Activated T-cell treated with anti-CD3 and anti-CD28 coated beads, Interleukin-2, amount 50 U/mL, for 1 hour (primary cell): ENCODE results near the gene SAFB.
"Not testable (repeated sequence)": the region's sequence is repeated elsewhere in the genome, so short reads cannot be mapped to it uniquely, and the experiment has no call there.

Experiments
- DNase-seq: peaks from one replicate; pipeline ENCODE4 v3.0.0-alpha.2; 2020

The SAFB gene

DNA sequence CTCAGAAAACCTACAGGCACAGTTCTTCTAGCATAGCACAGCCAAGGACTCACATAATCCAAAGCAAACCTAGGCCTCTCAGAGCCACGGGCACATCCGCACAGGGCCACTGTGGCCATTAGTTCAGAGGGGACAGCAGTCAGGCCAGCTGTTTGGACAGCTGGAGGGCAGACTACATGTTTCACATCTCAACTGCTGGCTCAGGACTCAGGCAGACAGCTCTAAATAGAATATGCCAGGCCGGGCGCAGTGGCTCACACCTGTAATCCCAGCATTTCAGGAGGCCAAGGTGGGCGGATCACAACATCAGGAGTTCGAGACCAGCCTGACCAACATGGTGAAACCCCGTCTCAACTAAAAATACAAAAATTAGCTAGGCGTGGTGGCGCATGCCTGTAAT, 27.1 kb upstream of the SAFB start:
- DNase-seq = no peak

DNA sequence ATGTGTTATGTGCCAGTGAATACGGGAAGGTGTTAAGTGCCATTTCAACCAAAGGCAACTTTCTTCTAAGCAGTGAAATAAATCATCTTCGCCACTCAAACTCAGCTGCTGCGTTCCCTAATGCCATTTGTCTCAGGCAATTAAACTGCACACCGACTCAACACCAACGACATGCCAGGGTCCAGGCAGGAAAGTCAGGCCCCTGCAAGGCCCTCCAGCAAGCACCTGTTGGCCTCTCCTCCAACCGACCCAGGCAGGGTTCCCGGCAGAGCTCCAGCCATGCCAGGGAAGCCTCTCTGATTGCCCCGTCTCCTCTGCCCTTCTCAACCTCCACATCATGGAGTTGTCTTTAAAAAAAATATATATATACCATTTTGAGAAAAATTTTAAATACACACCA, 22.1 kb upstream of the SAFB start:
- DNase-seq = no peak

DNA sequence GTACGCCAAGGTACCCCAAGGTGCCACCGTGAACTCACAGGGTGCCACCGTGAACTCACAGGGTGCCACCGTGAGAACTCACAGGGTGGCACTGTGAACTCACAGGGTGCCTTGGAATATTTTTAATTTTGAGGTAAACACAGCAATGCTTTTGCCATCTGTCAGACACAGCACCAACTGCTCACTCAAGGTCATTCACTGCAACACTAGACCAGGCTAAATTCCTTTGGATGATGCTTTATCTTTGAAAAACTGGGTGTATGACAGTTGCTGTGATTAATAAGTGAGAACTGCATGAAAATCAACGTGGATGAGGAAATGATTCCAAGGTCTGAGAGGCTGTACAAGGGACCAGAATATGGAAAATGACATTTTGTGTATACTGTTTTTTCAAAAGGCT, 19.3 kb upstream of the SAFB start:
- DNase-seq = no peak

DNA sequence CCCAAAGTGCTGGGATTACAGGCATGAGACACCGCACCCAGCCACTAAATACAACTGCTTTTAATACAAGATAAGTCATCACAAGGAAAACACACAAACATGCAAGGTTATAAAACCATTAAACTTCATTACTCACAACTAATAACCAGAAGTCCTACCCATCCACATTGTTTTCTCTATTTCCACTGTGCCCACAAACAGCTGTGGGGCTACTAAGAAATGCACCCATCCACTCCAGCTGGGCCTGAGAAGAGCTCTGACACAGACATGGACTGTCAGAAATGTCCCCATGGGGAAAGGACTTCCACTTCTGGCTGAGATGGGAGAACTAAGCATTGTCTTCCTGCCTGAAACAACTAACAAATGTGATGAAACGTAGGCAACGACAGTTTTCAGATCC, 17.5 kb upstream of the SAFB start:
- DNase-seq = no peak

DNA sequence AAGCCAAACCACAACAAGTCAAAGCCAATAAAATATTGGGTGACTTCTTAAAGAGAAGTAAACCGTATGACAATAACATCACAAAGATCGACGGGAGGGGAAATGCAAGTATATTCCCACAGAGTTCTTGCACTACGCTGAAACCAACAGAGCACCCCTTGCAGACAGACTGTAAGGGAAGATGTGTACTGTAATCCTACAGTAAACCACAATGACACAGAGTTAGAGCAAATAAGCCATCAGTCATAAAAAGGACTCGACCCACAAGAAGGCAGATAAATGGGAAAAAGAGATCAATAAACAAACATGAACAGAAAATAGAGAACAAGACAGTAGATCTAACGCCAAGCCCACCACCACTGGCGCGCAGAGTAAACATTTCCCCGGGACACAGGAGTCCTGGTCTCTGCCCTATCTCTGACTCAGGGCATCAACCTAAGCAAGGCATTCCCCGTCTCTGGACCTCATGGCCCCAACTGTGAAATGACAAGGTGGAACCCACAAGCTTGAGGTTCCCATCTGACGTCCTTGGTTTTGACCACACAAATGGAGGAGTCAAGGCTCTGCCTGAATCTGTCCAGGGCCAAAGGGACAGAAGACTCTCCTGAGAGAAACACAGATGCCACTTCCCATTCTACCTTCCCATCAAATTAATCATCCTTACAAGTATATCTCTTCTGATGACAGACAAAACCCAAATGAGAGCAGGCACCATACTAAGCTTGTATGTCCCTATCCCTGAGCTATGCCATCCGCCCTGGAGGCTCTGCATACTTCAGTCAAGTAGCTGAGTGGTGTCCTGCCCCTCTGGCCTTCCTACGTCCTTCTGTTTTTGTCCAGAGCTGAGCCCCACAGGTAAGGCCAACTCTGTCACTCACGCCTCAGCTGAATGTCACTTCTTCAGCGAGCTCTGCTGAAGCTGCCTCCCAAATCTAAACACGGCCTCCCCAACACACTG, 15.3 kb upstream of the SAFB start:
- DNase-seq = no peak

DNA sequence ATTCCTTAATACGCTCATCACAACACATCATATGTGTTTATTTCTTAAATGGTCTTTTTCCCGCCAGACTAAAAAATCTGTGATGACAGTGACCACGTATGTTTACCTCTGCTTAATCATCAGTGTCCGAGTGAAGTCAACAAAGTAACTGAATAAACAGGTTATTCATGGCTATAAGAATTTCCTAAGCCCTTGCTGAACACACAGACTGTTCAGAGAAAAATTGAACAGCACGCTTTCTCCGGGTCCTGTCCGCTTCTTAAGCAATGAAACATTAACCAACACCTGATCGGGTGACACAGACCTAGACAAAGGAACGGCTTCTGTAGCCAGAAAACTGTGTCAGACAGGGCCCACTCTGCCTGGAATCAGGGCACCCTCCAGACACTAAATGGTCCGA, 14.6 kb upstream of the SAFB start:
- no peak for DNase-seq

DNA sequence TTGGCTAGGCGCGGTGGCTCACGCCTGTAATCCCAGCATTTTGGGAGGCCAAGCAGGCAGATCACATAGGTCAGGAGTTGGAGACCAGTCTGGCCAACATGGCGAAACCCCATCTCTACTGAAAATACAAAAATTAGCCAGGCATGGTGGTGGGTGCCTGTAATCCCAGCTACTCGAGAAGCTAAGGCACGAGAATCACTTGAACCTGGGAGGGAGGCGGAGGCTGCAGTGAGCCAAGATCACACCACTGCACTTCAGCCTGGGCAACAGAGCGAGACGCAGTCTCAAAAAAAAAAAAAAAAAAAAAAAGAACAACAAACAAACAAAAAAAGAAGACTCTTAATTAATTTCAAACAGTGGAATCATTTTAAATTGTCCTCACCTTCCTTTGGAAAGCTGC, 14.1 kb upstream of the SAFB start:
- DNase-seq = not testable (repeated sequence)

DNA sequence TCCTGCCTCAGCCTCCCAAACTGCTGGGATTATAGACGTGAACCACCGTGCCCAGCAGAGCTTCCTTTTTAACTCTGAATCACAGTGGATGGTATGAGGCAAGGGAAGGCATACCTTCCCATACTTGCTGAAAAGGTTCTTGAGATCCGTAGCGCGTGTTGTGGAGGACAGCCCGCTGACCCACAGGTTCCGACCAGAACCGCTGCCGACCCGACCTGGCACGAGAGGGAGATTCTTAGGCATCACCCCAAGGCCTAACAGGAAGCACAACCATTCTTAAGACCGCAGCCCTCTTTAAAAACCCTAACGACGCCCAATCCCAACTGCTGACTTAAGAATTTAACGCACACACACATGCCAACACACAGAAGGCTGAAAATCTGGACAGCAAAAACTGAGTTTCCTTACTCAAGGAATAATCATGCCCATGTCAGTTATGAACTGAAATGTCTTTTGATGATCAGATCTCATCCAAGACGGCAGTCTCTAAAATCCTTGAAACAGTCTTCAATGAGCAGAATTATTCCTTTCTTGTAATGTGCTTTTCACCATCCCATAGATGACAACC, 12.9 kb upstream of the SAFB start:
- DNase-seq = no peak

DNA sequence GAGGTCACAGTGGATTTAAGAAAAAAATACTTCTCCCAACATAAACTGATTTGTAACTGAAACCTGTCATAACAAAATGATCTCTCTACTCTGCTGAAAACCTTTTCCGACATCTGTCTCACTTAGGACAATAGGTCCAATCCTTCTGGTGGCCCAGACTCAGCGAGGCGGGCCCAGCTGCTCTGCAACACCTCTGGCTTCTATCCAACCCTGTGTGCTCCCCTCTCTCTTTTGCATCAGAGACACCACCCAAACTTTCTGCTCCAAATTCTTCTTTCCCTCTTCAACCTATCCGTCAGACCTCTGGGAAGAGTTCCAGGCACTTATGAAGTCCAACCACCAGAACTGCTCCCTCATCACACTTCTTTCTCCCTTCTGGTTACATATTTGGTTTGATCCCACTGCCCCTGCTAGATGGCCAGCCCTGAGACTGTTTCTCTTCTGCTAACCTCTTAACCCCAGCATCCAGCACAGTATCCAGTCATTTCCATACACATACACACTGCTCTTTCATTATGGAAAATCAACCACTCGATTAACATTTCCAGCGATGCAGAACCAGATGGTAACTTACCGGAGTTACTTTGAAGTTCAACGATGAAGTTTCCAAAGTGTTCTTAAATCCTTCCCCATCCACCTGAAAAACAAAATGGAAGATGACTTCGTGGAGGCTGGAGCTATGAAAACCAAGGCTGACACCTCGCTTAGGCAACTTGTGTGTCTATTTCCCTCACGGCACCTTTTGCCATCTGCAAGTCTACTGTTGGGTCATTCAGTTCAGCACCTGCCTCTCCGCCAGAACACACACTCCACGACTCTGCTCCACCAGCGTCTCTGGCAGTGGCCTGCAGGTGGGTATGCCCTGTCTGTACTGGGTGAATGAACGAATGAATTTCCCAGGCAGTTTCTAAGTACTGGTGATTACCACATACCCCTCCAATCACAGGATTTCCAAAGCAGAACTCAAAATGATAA, 9.7 kb upstream of the SAFB start:
- no peak for DNase-seq

DNA sequence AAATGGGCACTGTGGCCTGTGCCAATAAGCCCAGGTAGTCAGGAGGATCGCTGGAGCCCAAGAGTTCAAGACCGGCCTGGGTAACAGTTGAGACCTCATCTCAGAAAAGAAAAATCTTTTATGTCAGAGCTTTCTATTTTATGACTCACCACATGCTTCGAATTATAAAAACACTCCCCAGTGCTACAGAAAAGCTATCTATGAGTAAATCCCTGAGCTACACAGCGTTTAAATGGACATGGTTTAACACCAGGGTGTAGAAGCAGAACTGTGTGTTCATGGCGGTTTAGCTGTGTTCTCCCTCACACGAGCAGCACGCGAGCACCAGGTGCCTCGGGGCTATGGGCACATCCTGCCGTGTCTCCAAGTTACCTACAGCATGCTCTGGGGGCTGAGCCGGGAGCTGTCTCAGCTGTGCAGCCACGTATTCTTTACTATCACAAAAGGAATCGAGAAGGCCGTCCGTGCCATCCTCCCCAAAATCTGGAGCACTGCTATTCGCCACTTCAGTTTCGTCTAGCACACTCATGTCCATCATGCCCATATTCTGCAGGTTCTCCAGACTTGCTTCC, 7.0 kb upstream of the SAFB start:
- DNase-seq = no peak

DNA sequence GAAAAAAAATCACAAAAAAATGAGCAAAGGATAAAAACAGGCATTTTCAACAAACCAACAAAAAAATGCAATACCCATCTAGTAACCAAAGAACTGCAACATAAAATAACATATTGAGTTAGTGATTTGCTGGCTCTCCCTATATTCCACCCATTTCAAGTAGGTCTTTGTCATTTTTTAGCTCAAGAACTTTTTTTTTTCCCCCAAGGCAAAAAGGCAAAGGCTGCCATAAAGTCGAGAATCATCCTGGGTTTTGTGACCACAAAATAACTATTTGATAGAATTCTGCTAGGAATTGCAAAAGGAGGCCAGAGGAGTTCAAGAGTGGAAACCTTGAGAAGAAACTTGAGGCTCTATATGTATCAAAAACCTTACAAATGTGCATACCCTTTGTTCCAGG, 5.8 kb upstream of the SAFB start:
- no peak for DNase-seq

DNA sequence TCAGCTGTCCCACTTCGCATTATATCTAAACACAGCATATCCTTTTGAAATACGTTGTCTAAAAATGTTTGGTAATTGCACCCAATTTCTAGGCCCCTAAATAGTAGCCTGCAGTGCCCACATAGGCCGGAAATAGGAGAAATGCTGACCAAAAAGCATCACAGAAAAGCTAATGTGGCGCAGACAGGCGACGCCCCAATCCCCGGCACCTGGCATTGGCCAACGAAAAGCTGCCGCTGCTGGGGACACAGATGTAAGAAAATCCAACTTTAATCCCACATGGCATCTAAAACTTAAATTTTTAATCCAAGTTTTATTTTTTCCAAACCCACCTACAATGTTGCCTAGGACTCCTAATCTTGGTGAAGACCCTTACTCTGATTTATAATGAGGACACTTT, 4.3 kb upstream of the SAFB start:
- no peak for DNase-seq

DNA sequence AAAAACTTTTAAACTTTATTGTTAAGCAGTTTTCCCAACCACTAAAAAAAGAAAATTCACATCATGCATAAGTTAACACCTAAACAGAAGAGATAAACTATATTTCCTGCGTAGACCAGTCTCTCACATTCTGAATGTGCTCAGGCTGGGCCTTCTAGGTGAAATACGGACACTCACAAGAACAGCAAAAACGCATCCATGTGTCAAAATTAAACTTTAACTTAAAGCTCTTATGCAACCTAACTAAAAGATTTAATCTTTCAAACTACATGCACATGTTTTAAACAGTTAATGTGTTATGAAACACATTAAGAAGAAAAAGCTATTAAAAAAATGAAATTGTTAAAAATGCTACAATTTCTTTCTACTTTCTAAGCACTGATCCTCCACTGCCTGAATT, 2.9 kb upstream of the SAFB start:
- DNase-seq = no peak

DNA sequence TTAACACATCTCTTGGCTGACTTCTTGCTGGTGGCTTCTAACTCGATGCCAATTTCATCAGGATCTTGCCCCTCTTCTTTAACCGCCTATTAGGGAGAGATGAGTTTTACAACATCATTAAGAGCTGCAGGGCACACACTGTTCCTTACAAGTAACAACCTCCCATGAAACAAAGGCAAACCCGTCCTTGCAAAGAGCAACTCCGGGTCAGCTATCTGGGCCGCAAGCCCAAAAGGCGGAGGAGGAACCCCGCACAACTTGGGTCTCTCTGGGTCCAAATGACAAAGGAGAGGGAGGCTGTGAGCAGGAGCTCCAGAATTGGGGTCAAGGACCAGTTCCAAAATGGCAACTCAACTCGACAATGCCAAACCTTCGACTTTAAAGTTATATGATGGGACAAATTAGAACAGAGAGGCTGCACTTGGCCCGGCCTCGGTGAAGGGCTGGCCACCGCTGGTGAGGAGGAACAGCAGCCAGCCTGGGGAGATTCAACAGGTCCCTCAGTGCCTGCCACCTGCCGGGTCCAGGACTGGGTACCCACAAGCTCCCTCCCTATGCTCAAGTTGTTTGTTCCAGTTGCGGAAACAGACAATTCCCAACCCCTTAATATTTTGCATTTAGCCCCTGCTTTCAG, 1.5 kb upstream of the SAFB start:
- DNase-seq = peak; percentile 40

DNA sequence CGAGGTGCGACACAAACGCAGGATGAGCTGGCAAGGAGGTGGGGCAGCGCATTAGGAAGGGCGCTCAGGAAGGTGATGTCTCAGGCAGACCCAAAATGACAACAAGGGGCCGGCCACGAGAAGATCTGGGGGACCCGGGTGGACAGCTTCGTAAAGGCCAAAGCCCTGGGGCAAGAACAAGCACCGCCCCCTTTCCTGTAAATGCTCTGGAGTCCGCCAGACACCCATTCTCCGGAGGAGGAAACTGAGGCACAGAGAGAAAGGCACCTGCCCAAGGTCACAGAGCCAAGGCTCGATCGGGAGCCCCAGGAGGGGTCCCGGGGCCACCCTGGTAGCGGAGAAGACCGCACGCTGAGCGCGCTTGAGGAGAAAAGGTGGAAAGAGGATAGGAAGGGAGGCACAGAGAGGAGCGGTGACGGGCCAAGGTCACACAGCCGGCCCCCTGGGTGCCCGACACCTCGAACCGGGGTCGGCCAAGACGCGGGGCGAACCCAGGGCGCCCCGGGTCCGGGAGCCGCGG, 878 bp upstream of the SAFB start:
- DNase-seq = no peak

DNA sequence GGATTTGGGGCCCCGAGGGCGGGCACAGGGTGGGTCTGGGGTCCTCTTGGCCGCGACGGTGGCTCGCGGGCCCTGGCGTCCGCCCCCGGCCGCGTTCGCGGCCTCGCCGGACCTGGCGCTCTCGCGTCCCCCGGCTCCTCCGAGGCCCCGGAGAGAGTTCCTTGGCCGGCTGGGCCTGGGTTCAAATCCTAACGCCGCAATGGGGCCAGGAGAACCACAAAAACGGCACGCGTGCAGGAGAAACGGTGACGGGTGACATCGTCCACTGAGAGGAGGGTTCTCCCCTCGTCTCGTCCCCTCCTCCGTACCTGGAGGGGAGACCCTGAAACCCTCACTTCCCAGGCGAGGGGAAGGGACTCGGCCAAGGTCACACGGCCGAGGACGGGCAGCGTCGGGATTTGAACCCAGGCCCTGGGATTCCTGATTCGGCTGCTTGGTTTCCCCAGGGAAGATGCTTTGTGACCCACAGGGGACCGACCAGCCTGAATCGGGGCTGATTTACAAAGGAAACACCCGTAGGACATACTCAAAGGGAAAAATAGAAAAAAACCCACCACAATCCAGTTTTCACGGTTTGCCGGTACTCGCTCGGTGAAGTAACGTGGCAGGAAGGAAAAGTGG, 624 bp downstream of the SAFB start:
- DNase-seq = no peak

DNA sequence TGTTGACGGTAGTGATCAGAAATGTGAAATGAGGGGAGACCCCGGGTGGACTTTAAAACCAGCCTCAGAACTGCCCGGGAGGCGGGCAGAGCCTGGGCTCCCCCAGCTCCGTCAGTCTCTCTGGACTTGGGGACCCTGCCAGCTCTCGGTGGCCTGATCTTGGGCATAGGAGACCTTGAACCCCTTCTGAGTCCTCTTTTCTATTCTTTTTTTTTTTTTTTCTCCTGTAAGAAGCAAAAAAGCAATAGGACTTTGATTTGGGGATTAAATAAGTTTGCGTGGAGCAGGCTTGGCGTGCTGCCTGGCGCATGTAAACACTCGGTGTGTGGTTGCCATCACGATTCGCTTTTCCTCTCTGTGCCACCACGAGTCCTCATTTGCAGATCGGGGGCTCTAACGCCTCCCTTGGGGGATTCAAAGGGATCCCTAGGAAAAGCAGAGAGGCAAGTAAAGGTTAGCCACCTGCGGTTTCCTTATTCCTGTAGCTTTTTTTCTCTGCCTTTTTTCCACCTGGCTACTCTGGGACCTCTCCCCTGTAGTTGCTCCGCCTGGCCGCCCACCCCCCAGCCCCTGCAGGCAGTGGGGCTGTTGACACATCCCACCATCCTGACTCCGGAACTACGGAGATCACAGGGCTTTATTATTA, 1.3 kb downstream of the SAFB start:
- DNase-seq = no peak

DNA sequence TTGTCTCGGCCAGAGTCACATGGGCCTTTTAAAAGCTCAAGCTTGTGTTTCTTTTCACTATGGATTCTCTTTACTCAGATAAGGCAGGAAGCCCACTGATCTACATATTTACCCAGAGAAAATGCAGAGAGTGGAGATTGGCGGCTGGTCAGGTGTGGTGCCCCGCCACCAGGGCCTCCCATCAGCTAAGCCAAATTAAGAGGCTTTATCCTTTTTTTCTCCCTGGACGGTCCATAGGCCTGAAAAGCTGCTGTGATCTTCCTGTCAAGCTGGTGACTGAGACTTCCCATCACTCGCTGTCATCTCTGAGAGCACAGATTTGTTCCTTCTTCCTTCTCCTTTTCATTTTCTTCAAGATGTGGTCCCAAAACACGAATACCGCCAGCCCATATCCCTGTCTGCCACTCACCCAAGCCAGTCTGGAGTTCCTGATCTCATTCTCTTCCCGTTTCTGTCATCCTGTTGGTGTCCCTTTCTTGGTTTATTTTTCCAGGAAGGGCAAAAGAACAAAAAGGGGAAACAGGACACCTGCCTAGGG, 1.9 kb downstream of the SAFB start:
- no peak for DNase-seq

DNA sequence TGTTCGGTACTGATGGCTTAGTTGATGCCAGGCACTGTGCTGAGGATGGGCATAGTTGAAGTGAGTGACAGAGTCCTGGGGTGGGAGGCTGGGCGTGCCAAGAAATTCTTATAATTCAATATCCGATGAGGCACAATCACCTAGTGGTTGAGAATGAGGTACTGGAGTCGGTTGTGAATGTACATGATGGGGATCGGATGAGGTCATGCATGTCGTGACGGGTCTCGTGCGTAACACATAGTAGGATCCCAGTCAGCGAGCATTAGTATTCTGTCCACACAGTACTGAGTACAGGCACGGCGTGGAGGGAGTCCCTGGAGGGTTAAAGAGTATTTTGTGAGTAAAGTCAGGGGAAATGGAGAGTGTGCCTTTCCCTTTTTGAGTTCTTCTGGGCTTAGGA, 2.8 kb downstream of the SAFB start:
- no peak for DNase-seq

DNA sequence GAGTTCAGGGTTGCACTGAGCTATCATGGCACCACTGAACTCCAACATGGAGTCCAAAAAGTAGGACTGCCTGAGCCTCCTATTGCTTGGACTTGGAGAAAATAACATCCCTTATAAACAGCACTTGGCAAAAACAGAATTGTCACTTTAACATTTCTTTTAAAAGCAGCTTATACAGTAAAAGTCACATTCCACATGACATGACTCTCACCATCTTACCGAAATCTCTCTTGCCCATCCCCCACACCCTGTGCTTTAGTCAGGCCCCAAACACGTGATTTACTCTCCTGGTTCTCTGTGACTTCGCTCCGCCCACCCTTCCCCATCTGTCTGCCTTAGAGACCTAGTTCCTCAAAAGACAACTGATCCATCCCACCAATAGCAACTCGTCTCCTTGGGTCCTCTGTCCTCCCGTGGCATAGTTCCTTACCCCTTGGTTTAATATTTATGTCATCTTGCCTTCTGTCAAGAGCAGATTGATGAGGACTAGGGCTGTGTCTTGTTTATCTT, 4.6 kb downstream of the SAFB start:
- no peak for DNase-seq

DNA sequence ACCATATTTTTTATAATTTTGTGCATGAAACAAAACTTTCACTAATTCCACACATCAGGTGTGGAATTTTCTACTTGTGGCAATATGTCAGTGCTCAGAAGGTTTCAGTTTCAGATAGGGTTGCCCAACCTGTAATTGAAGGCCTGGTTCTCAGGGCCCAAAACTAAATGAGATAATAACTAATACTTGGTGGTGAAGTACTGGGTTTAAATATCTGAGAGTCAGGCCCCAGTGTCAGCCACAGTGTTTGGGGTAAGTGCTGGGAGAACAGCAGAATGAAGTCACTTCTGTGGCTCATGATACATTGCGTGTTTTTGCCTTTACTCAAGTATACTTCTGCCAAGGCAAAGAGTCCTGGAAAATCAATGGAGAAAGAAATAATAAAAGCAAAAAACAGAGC, 5.6 kb downstream of the SAFB start:
- DNase-seq = no peak
